DND-41 (cell line): ENCODE results near the gene DENND11.

Experiments
- CTCF ChIP-seq: IDR thresholded peaks from 2 replicates; pipeline ENCODE4 v1.5.1; 2012; ENCODE audit warnings: borderline replicate concordance, low read length, moderate library complexity, mild to moderate bottlenecking; ENCODE audit not compliant: poor library complexity, severe bottlenecking; ENCODE audit errors: extremely low read depth
- EZH2 ChIP-seq: IDR thresholded peaks from 3 replicates; pipeline ENCODE4 v1.6.1; 2012; ENCODE audit warnings: borderline replicate concordance, low read depth, mild to moderate bottlenecking, moderate library complexity, low read length, inconsistent platforms; ENCODE audit not compliant: severe bottlenecking

GRCh38 chr7:141688043-141688442 is 13.9 kb downstream of the DENND11 start:
- TF ChIP-seq CTCF (no peak), EZH2 (no peak)
